KMS-11 (cell line): Measurements from ENCODE around the gene P4HA2.
"Not testable (repeated sequence)": the region's sequence is repeated elsewhere in the genome, so short reads cannot be mapped to it uniquely, and the experiment has no call there.

ENCODE experiments used
- H2AFZ ChIP-seq: fragments of 200-600 bp; sonication (generic); 2 replicates; pipeline ENCODE4 v1.6.1; 2016; ENCODE audit warnings: antibody characterized with exemption, mixed run types, low read depth
- H3K27ac ChIP-seq: fragments of 200-600 bp; sonication (generic); 2 replicates; pipeline ENCODE4 v1.6.1; 2016; ENCODE audit warnings: mild to moderate bottlenecking, mixed run types
- H3K27me3 ChIP-seq: fragments of 200-600 bp; sonication (generic); 2 replicates; pipeline ENCODE4 v1.6.1; 2017; ENCODE audit warnings: mild to moderate bottlenecking, low read depth, mixed run types, moderate library complexity; ENCODE audit not compliant: insufficient read depth
- H3K36me3 ChIP-seq: fragments of 200-600 bp; sonication (generic); 2 replicates; pipeline ENCODE4 v1.6.1; 2017; ENCODE audit warnings: mild to moderate bottlenecking, mixed run types; ENCODE audit not compliant: insufficient read depth
- H3K4me1 ChIP-seq: fragments of 200-600 bp; sonication (generic); 2 replicates; pipeline ENCODE4 v1.6.1; 2016; ENCODE audit warnings: mild to moderate bottlenecking, low read depth, mixed run types; ENCODE audit not compliant: poor library complexity, severe bottlenecking
- H3K4me2 ChIP-seq: fragments of 200-600 bp; sonication (generic); 2 replicates; pipeline ENCODE4 v1.7.0; 2016; ENCODE audit warnings: mild to moderate bottlenecking, mixed run types
- H3K4me3 ChIP-seq: fragments of 200-600 bp; sonication (generic); IDR thresholded peaks from 2 replicates; pipeline ENCODE4 v1.6.1; 2017; ENCODE audit warnings: low read depth, low read length, mixed read lengths; ENCODE audit not compliant: insufficient read depth
- H3K79me2 ChIP-seq: fragments of 200-600 bp; sonication (generic); 2 replicates; pipeline ENCODE4 v1.6.1; 2016; ENCODE audit warnings: low read depth, mixed run types; ENCODE audit not compliant: insufficient read depth
- H3K9ac ChIP-seq: fragments of 200-600 bp; sonication (generic); 2 replicates; pipeline ENCODE4 v1.6.1; 2016; ENCODE audit warnings: mild to moderate bottlenecking, mixed run types
- H4K20me1 ChIP-seq: fragments of 200-600 bp; sonication (generic); 2 replicates; pipeline ENCODE4 v1.6.1; 2016; ENCODE audit warnings: mild to moderate bottlenecking, mixed run types; ENCODE audit not compliant: insufficient read depth
- CTCF ChIP-seq: fragments of 200-600 bp; sonication (generic); conservative IDR thresholded peaks from 2 replicates; pipeline ENCODE4 v1.6.1; 2017; ENCODE audit warnings: low read depth, mild to moderate bottlenecking, antibody characterized with exemption, low read length, moderate library complexity, mixed read lengths

The P4HA2 gene

GRCh38 chr5:132177691-132178149 lies 49.9 kb downstream of the P4HA2 start:
- H3K4me3 ChIP-seq = no peak overlapping the region
- H3K4me2 ChIP-seq = no peak overlapping the region
- no peak overlapping the region for H2AFZ ChIP-seq
- no peak overlapping the region for H3K27ac ChIP-seq
- no peak for TF ChIP-seq CTCF
- H3K27me3 ChIP-seq = no peaks in the 10 kb centered on the region
- no peaks in the 10 kb centered on the region for H3K79me2 ChIP-seq
- no peaks in the 10 kb centered on the region for H3K36me3 ChIP-seq
- peaks cover 6% of the 10 kb centered on the region for H3K4me1 ChIP-seq
- H4K20me1 ChIP-seq = no peaks in the 10 kb centered on the region
- no peak overlapping the region for H3K9ac ChIP-seq

DNA sequence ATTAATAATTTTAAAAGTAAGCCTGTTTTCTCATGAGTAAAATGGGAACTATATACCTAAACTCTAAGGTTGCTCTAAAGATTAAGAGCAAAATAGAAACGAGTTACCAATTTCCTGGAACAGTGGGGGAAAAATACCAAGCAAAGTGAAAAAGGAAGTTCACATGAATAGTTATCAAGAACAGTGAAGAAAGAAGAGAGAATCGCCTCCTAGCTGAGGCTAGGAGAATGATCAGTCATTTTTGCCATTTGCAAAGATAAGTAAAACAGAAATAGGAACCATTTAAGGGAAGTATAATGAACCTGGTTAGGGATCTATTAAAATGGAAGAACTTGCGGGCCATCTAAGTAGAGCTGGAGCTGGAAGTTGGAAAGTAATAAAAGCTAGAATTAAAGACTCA lies 50.7 kb downstream of the P4HA2 start:
- 0 out of 2 replicates have a peak overlapping the region, but pooled peaks have one; percentile 8 for H2AFZ ChIP-seq
- no peaks in the 10 kb centered on the region for H3K27me3 ChIP-seq
- no peaks in the 10 kb centered on the region for H3K36me3 ChIP-seq
- no peak for TF ChIP-seq CTCF
- H4K20me1 ChIP-seq = no peaks in the 10 kb centered on the region
- H3K79me2 ChIP-seq = no peaks in the 10 kb centered on the region
- no peak overlapping the region for H3K9ac ChIP-seq
- peaks cover 6% of the 10 kb centered on the region for H3K4me1 ChIP-seq
- H3K27ac ChIP-seq = no peak overlapping the region
- H3K4me2 ChIP-seq = no peak overlapping the region
- no peak overlapping the region for H3K4me3 ChIP-seq

GRCh38 chr5:132176521-132176945 lies 51.1 kb downstream of the P4HA2 start:
- H3K9ac ChIP-seq = no peak overlapping the region
- H3K27me3 ChIP-seq = no peaks in the 10 kb centered on the region
- H4K20me1 ChIP-seq = no peaks in the 10 kb centered on the region
- no peak overlapping the region for H3K4me3 ChIP-seq
- H3K36me3 ChIP-seq = no peaks in the 10 kb centered on the region
- no peaks in the 10 kb centered on the region for H3K79me2 ChIP-seq
- H3K27ac ChIP-seq = no peak overlapping the region
- H3K4me1 ChIP-seq = peaks cover 6% of the 10 kb centered on the region
- no peak overlapping the region for H3K4me2 ChIP-seq
- 0 out of 2 replicates have a peak overlapping the region, but pooled peaks have one; percentile 8 for H2AFZ ChIP-seq
- TF ChIP-seq CTCF = no peak

DNA sequence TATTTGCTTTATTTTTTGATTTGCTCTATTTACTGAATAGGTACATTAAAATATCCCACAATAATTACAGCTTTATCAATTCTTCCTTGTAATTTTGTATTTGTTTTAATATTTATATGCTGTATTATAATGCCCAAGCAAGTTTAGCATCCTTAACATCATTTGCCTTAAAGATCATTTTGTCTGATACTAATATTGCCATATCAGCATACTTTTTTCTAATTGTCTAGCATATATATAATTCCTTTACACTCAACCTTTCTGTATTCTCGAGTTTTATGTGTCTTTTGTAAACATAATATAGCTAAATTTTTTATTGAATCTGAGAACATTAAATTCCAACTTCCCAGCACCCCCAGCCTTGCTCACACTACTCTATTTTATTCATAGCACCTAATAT lies 64.7 kb downstream of the P4HA2 start:
- Histone ChIP-seq H4K20me1 (no peaks in the 10 kb centered on the region), H3K4me2 (no peak overlapping the region), H3K79me2 (no peaks in the 10 kb centered on the region), H3K27me3 (no peaks in the 10 kb centered on the region), H3K27ac (no peak overlapping the region), H3K4me3 (no peak overlapping the region), H3K9ac (no peak overlapping the region), H2AFZ (no peak overlapping the region), H3K4me1 (no peaks in the 10 kb centered on the region), H3K36me3 (no peaks in the 10 kb centered on the region)
- TF ChIP-seq CTCF = no peak

DNA sequence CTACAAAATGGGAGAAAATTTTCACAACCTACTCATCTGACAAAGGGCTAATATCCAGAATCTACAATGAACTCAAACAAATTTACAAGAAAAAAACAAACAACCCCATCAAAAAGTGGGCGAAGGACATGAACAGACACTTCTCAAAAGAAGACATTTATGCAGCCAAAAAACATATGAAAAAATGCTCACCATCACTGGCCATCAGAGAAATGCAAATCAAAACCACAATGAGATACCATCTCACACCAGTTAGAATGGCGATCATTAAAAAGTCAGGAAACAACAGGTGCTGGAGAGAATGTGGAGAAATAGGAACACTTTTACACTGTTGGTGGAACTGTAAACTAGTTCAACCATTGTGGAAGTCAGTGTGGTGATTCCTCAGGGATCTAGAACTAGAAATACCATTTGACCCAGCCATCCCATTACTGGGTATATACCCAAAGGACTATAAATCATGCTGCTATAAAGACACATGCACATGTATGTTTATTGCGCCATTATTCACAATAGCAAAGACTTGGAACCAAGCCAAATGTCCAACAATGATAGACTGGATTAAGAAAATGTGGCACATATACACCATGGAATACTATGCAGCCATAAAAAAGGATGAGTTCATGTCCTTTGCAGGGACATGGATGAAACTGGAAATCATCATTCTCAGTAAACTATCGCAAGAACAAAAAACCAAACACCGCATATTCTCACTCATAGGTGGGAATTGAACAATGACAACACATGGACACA lies 65.9 kb downstream of the P4HA2 start:
- H3K36me3 ChIP-seq, H2AFZ ChIP-seq, H4K20me1 ChIP-seq, H3K27ac ChIP-seq, H3K4me3 ChIP-seq, H3K4me1 ChIP-seq, H3K4me2 ChIP-seq, H3K27me3 ChIP-seq, H3K79me2 ChIP-seq, H3K9ac ChIP-seq: not testable (repeated sequence)
